HG02884 (cell line): ENCODE results near the gene MAGI1.

Experiments
- ATAC-seq: cut with Tn5 transposase; IDR thresholded peaks from one replicate; pipeline ENCODE4 v1.9.1; 2021; ENCODE audit warnings: mild to moderate bottlenecking, moderate library complexity; ENCODE audit not compliant: unreplicated experiment

Gene MAGI1

GRCh38 chr3:65950340-65951326, 88.1 kb downstream of the MAGI1 start:
- no peak for ATAC-seq

- no peak for ATAC-seq
Observed at GRCh38 chr3:65948841-65949573, 89.7 kb downstream of the MAGI1 start.

- no peak for ATAC-seq
Observed at GRCh38 chr3:65946438-65946837, 92.3 kb downstream of the MAGI1 start.

- no peak for ATAC-seq
Observed at GRCh38 chr3:65945953-65946352, 92.8 kb downstream of the MAGI1 start.

GRCh38 chr3:65945480-65945879, 93.2 kb downstream of the MAGI1 start:
- no peak for ATAC-seq

- no peak for ATAC-seq
Observed at GRCh38 chr3:65944252-65944651, 94.5 kb downstream of the MAGI1 start.

GRCh38 chr3:65939801-65940246, 98.9 kb downstream of the MAGI1 start:
- no peak for ATAC-seq

- no peak for ATAC-seq
Observed at GRCh38 chr3:65939184-65939583, 99.5 kb downstream of the MAGI1 start.

GRCh38 chr3:65938676-65939075, 100.0 kb downstream of the MAGI1 start:
- ATAC-seq, result no peak

GRCh38 chr3:65938147-65938546, 100.6 kb downstream of the MAGI1 start:
- no peak for ATAC-seq

- no peak for ATAC-seq
Observed at GRCh38 chr3:65936908-65937638, 101.6 kb downstream of the MAGI1 start.

GRCh38 chr3:65935724-65936123, 103.0 kb downstream of the MAGI1 start:
- ATAC-seq, result no peak

GRCh38 chr3:65930648-65931047, 108.1 kb downstream of the MAGI1 start:
- no peak for ATAC-seq

GRCh38 chr3:65928110-65928509, 110.6 kb downstream of the MAGI1 start:
- ATAC-seq, result no peak

GRCh38 chr3:65927576-65927975, 111.1 kb downstream of the MAGI1 start:
- no peak for ATAC-seq

GRCh38 chr3:65925254-65925954, 113.3 kb downstream of the MAGI1 start:
- no peak for ATAC-seq

GRCh38 chr3:65924762-65925161, 114.0 kb downstream of the MAGI1 start:
- no peak for ATAC-seq

GRCh38 chr3:65922441-65922840, 116.3 kb downstream of the MAGI1 start:
- no peak for ATAC-seq

GRCh38 chr3:65919826-65920225, 118.9 kb downstream of the MAGI1 start:
- no peak for ATAC-seq

GRCh38 chr3:65915477-65915876, 123.2 kb downstream of the MAGI1 start:
- ATAC-seq, result no peak
